OCI-LY7 (cell line): ENCODE measurements around the gene CRACR2B. TPM values are rescaled to one million over a fixed set of nuclear protein-coding genes. Genes with fewer than 3 reads are reported as not detected.

Experiments
- BruUV-seq: library from RNA; stranded (reverse); fragments of 400-500 nt; replicated peaks from 2 replicates; lab custom pipeline; 2021; lab: Mats Ljungman, UMichigan
- CTCF ChIA-PET: fragments of 300-600 bp; sonication (Branson Sonifier 250); formaldehyde crosslinking; loops from one replicate; lab custom pipeline; 2022; ENCODE audit warnings: antibody characterized with exemption; ENCODE audit not compliant: unreplicated experiment; lab: Charles Lee
- POLR2A ChIA-PET: fragments of 300-600 bp; sonication (Branson Sonifier 250); formaldehyde crosslinking; loops from one replicate; lab custom pipeline; 2022; ENCODE audit warnings: antibody characterized with exemption; lab: Charles Lee
- DNase-seq: peaks from one replicate; pipeline ENCODE4 v3.0.0-alpha.2; 2015; ENCODE audit warnings: low spot score
- H2AFZ ChIP-seq: fragments of 200-600 bp; sonication (generic), shearing (Covaris generic); 2 replicates; pipeline ENCODE4 v1.6.1; 2014; ENCODE audit warnings: mild to moderate bottlenecking, antibody characterized with exemption, low read length, moderate library complexity
- H3K27ac ChIP-seq: fragments of 200-600 bp; sonication (generic); 2 replicates; pipeline ENCODE4 v1.5.1; 2014; ENCODE audit warnings: mixed run types, low read depth, mild to moderate bottlenecking, moderate library complexity, low read length, inconsistent platforms; ENCODE audit not compliant: poor library complexity, severe bottlenecking
- H3K36me3 ChIP-seq: fragments of 200-600 bp; sonication (generic); 2 replicates; pipeline ENCODE4 v1.6.1; 2014; ENCODE audit warnings: mild to moderate bottlenecking, antibody characterized with exemption, low read length, moderate library complexity, mixed read lengths; ENCODE audit not compliant: insufficient read depth
- H3K4me1 ChIP-seq: fragments of 200-600 bp; sonication (generic); 2 replicates; pipeline ENCODE4 v1.5.1; 2014; ENCODE audit warnings: mild to moderate bottlenecking, low read length; ENCODE audit not compliant: insufficient read depth, poor library complexity, severe bottlenecking
- H3K4me2 ChIP-seq: fragments of 200-600 bp; sonication (generic); 2 replicates; pipeline ENCODE4 v1.6.1; 2014; ENCODE audit warnings: mild to moderate bottlenecking, low read length
- H3K4me3 ChIP-seq: fragments of 200-600 bp; sonication (generic); 2 replicates; pipeline ENCODE4 v1.5.1; 2014; ENCODE audit warnings: mild to moderate bottlenecking, low read depth, low read length; ENCODE audit not compliant: poor library complexity, severe bottlenecking
- H3K79me2 ChIP-seq: fragments of 200-600 bp; sonication (generic); 2 replicates; pipeline ENCODE4 v1.6.1; 2016; ENCODE audit warnings: low read depth, mild to moderate bottlenecking, low read length, moderate library complexity, mixed read lengths; ENCODE audit not compliant: insufficient read depth
- H3K9me2 ChIP-seq: fragments of 200-600 bp; sonication (generic); 2 replicates; pipeline ENCODE4 v1.6.1; 2016; ENCODE audit warnings: mild to moderate bottlenecking, low read length, mixed read lengths; ENCODE audit not compliant: insufficient read depth
- H3K9me3 ChIP-seq: fragments of 200-600 bp; sonication (generic); 2 replicates; pipeline ENCODE4 v1.6.1; 2014; ENCODE audit warnings: mild to moderate bottlenecking, mixed run types, low read length, mixed read lengths
- H4K20me1 ChIP-seq: fragments of 200-600 bp; sonication (generic); 2 replicates; pipeline ENCODE4 v1.6.1; 2014; ENCODE audit warnings: mild to moderate bottlenecking, antibody characterized with exemption, low read length, moderate library complexity, mixed read lengths; ENCODE audit not compliant: insufficient read depth
- EZH2phosphoT487 ChIP-seq: fragments of 200-600 bp; sonication (generic); IDR thresholded peaks from 2 replicates; pipeline ENCODE4 v1.6.1; 2018; ENCODE audit warnings: low read depth, borderline replicate concordance, mild to moderate bottlenecking, mixed run types, antibody characterized with exemption, low read length, moderate library complexity, mixed read lengths
- intact Hi-C: fragments of 100-400 bp; cut with micrococcal nuclease; formaldehyde crosslinking; loops from one replicate; pipeline ENCODE4 v1.10.0; 2022; ENCODE audit not compliant: unreplicated experiment
- small RNA-seq: library from RNA; depleted of rRNA; stranded (forward); fragments of <200 nt; gene quantifications from one replicate; pipeline ENCODE3, GENCODE V24; 2014
- total RNA-seq, 2 experiments: library from RNA; depleted of rRNA in 1 of 2; stranded (reverse); fragments of >200 nt in 1 of 2; shearing (Covaris generic) in 1 of 2; gene quantifications; 2 replicates each; pipeline ENCODE4 v1.2.3, GENCODE V29; 2014 to 2022
- TF ChIP-seq, protein P1 (sequence below): fragments of 200-600 bp; sonication (generic); conservative IDR thresholded peaks from 2 replicates; pipeline ENCODE4 v1.5.1; 2014; ENCODE audit warnings: mild to moderate bottlenecking, antibody characterized with exemption, low read length, moderate library complexity, mixed read lengths

The CRACR2B gene
- total RNA-seq, 2 experiments from 2014 or later, result 2.8 to 20.1 TPM

DNA sequence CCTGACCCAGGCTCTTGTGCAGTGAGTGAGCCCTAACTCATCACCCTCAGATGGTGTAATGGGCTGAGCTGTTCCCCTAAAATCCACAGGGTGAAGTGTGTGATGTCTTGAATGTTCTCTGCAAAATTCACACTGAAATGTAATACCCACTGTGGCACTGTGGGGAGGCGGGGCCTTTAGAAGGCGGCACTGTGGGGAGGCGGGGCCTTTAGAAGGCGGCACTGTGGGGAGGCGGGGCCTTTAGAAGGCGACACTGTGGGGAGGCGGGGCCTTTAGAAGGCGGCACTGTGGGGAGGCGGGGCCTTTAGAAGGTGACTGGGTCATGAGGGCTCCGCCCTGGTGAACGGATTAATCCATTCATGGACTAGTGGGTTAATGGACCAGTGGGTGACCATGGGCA is 49.8 kb downstream of the CRACR2B start:
- peaks cover 34% of the 10 kb centered on the region for H3K36me3 ChIP-seq
- no peaks in the 10 kb centered on the region for H3K9me3 ChIP-seq
- CTCF ChIA-PET, result no interaction called here
- H2AFZ ChIP-seq, result no peak overlapping the region
- H3K4me1 ChIP-seq, result no peaks in the 10 kb centered on the region
- no TSS peak for BruUV-seq
- DNase-seq, result peak; percentile 62
- POLR2A ChIA-PET, result no interaction called here
- intact Hi-C loops, result no loop called here
- no peaks in the 10 kb centered on the region for H4K20me1 ChIP-seq
- H3K79me2 ChIP-seq, result no peaks in the 10 kb centered on the region
- no peak overlapping the region for H3K4me3 ChIP-seq
- H3K9me2 ChIP-seq, result no peaks in the 10 kb centered on the region
- no peak for TF ChIP-seq EZH2phosphoT487
- TF ChIP-seq, protein P1, sequence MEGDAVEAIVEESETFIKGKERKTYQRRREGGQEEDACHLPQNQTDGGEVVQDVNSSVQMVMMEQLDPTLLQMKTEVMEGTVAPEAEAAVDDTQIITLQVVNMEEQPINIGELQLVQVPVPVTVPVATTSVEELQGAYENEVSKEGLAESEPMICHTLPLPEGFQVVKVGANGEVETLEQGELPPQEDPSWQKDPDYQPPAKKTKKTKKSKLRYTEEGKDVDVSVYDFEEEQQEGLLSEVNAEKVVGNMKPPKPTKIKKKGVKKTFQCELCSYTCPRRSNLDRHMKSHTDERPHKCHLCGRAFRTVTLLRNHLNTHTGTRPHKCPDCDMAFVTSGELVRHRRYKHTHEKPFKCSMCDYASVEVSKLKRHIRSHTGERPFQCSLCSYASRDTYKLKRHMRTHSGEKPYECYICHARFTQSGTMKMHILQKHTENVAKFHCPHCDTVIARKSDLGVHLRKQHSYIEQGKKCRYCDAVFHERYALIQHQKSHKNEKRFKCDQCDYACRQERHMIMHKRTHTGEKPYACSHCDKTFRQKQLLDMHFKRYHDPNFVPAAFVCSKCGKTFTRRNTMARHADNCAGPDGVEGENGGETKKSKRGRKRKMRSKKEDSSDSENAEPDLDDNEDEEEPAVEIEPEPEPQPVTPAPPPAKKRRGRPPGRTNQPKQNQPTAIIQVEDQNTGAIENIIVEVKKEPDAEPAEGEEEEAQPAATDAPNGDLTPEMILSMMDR, result no peak
- no peak overlapping the region for H3K27ac ChIP-seq
- no peak overlapping the region for H3K4me2 ChIP-seq

DNA sequence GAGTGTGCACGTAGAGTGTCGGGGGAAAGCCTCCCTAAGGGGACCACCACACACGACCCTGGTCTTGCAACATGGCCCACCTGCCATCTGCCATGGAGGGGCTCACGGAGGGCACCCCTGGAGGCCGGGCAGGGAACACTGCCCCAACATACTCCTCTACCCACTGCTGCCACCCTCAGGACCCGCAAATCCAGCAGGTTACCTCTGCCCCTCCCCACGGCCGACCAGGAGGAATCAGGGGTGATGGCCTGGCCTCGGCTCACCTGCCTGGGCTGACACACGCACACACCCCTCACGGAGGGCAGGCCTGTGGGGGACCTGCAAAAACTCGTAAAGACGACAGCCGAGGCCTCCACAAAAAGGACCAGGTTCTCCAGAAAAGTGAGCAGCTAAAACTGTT is 52.7 kb downstream of the CRACR2B start:
- no peak for DNase-seq
- Histone ChIP-seq H3K4me1 (no peaks in the 10 kb centered on the region), H3K9me3 (no peaks in the 10 kb centered on the region), H3K27ac (no peak overlapping the region), H3K79me2 (no peaks in the 10 kb centered on the region), H2AFZ (no peak overlapping the region), H3K4me2 (no peak overlapping the region), H3K4me3 (no peak overlapping the region), H4K20me1 (no peaks in the 10 kb centered on the region), H3K36me3 (peaks cover 43% of the 10 kb centered on the region), H3K9me2 (no peaks in the 10 kb centered on the region)
- ChIA-PET POLR2A (no interaction called here), CTCF (no interaction called here)
- intact Hi-C loops, result no loop called here
- no TSS peak for BruUV-seq
- no peak for TF ChIP-seq EZH2phosphoT487
- TF ChIP-seq, protein P1, result no peak

Small RNA genes within 50 kb of the gene (small RNA-seq; reads per million reads assigned to genes)
- gene SNORA52, result not detected

Other genes with a start within 250 kb of the CRACR2B start
- 18.7 and 20.9 TPM in 2 replicates for gene IRF7, start 212.0 kb upstream of the CRACR2B start, total RNA-seq (2014; rRNA removed; shearing (Covaris generic))
- 15.8 and 16.6 TPM in 2 replicates for gene IRF7, start 212.0 kb upstream of the CRACR2B start, total RNA-seq (2022)
- gene CDHR5, start 203.0 kb upstream of the CRACR2B start, total RNA-seq (2014; rRNA removed; shearing (Covaris generic)), result not detected in 2 replicates
- not detected in 2 replicates for gene CDHR5, start 203.0 kb upstream of the CRACR2B start, total RNA-seq (2022)
- not detected in 2 replicates for gene SCT, start 200.7 kb upstream of the CRACR2B start, total RNA-seq (2014; rRNA removed; shearing (Covaris generic))
- not detected in 2 replicates for gene SCT, start 200.7 kb upstream of the CRACR2B start, total RNA-seq (2022)
- 0.16 and 2.2 TPM in 2 replicates for gene DRD4, start 190.7 kb upstream of the CRACR2B start, total RNA-seq (2014; rRNA removed; shearing (Covaris generic))
- gene DRD4, start 190.7 kb upstream of the CRACR2B start, total RNA-seq (2022), result 3.1 and 3.5 TPM in 2 replicates
- gene DEAF1, start 132.7 kb upstream of the CRACR2B start, total RNA-seq (2014; rRNA removed; shearing (Covaris generic)), result 35.6 and 42.7 TPM in 2 replicates
- gene DEAF1, start 132.7 kb upstream of the CRACR2B start, total RNA-seq (2022), result 63.0 and 66.2 TPM in 2 replicates
- gene TMEM80, start 132.1 kb upstream of the CRACR2B start, total RNA-seq (2014; rRNA removed; shearing (Covaris generic)), result 52.8 and 56.8 TPM in 2 replicates
- 51.6 and 52.7 TPM in 2 replicates for gene TMEM80, start 132.1 kb upstream of the CRACR2B start, total RNA-seq (2022)
- 3.8 and 4.8 TPM in 2 replicates for gene EPS8L2, start 121.7 kb upstream of the CRACR2B start, total RNA-seq (2014; rRNA removed; shearing (Covaris generic))
- gene EPS8L2, start 121.7 kb upstream of the CRACR2B start, total RNA-seq (2022), result 7.1 and 9.3 TPM in 2 replicates
- gene TALDO1, start 80.5 kb upstream of the CRACR2B start, total RNA-seq (2014; rRNA removed; shearing (Covaris generic)), result 209 and 226 TPM in 2 replicates
- 172 and 195 TPM in 2 replicates for gene TALDO1, start 80.5 kb upstream of the CRACR2B start, total RNA-seq (2022)
- gene GATD1, start 50.4 kb upstream of the CRACR2B start, total RNA-seq (2014; rRNA removed; shearing (Covaris generic)), result 73.3 and 109 TPM in 2 replicates
- 117 and 141 TPM in 2 replicates for gene GATD1, start 50.4 kb upstream of the CRACR2B start, total RNA-seq (2022)
- gene CEND1, start 37.8 kb upstream of the CRACR2B start, total RNA-seq (2014; rRNA removed; shearing (Covaris generic)), result 17.5 and 17.6 TPM in 2 replicates
- gene CEND1, start 37.8 kb upstream of the CRACR2B start, total RNA-seq (2022), result 25.6 and 32.5 TPM in 2 replicates
- 22.7 and 30.8 TPM in 2 replicates for gene SLC25A22, start 29.6 kb upstream of the CRACR2B start, total RNA-seq (2014; rRNA removed; shearing (Covaris generic))
- gene SLC25A22, start 29.6 kb upstream of the CRACR2B start, total RNA-seq (2022), result 46.2 and 50.9 TPM in 2 replicates
- 31.2 and 33.6 TPM in 2 replicates for gene PIDD1, start 22.7 kb upstream of the CRACR2B start, total RNA-seq (2014; rRNA removed; shearing (Covaris generic))
- gene PIDD1, start 22.7 kb upstream of the CRACR2B start, total RNA-seq (2022), result 47.7 and 49.1 TPM in 2 replicates
- gene RPLP2, start 18.0 kb upstream of the CRACR2B start, total RNA-seq (2014; rRNA removed; shearing (Covaris generic)), result 1,564 and 1,687 TPM in 2 replicates
- 3,121 and 3,147 TPM in 2 replicates for gene RPLP2, start 18.0 kb upstream of the CRACR2B start, total RNA-seq (2022)
- gene PNPLA2, start 9.0 kb upstream of the CRACR2B start, total RNA-seq (2014; rRNA removed; shearing (Covaris generic)), result 15.1 and 19.8 TPM in 2 replicates
- gene PNPLA2, start 9.0 kb upstream of the CRACR2B start, total RNA-seq (2022), result 41.2 and 57.5 TPM in 2 replicates
- gene CD151, start 5.0 kb downstream of the CRACR2B start, total RNA-seq (2014; rRNA removed; shearing (Covaris generic)), result 0.28 TPM in 1 of 2 replicates, not detected in the other
- gene CD151, start 5.0 kb downstream of the CRACR2B start, total RNA-seq (2022), result 0.84 and 1.0 TPM in 2 replicates
- 206 and 224 TPM in 2 replicates for gene POLR2L, start 14.6 kb downstream of the CRACR2B start, total RNA-seq (2014; rRNA removed; shearing (Covaris generic))
- gene POLR2L, start 14.6 kb downstream of the CRACR2B start, total RNA-seq (2022), result 64.5 and 88.3 TPM in 2 replicates
- gene TSPAN4, start 14.9 kb downstream of the CRACR2B start, total RNA-seq (2014; rRNA removed; shearing (Covaris generic)), result 8.9 and 12.1 TPM in 2 replicates
- gene TSPAN4, start 14.9 kb downstream of the CRACR2B start, total RNA-seq (2022), result 8.0 and 9.4 TPM in 2 replicates
- 30.6 and 39.4 TPM in 2 replicates for gene CHID1, start 82.9 kb downstream of the CRACR2B start, total RNA-seq (2014; rRNA removed; shearing (Covaris generic))
- gene CHID1, start 82.9 kb downstream of the CRACR2B start, total RNA-seq (2022), result 69.6 and 71.1 TPM in 2 replicates
- 22.4 and 24.9 TPM in 2 replicates for gene AP2A2, start 98.0 kb downstream of the CRACR2B start, total RNA-seq (2014; rRNA removed; shearing (Covaris generic))
- 40.0 and 43.0 TPM in 2 replicates for gene AP2A2, start 98.0 kb downstream of the CRACR2B start, total RNA-seq (2022)
- not detected in 2 replicates for gene MUC6, start 208.8 kb downstream of the CRACR2B start, total RNA-seq (2014; rRNA removed; shearing (Covaris generic))
- not detected in 2 replicates for gene MUC6, start 208.8 kb downstream of the CRACR2B start, total RNA-seq (2022)
- gene MUC2, start 247.0 kb downstream of the CRACR2B start, total RNA-seq (2014; rRNA removed; shearing (Covaris generic)), result not detected in 2 replicates
- not detected in 2 replicates for gene MUC2, start 247.0 kb downstream of the CRACR2B start, total RNA-seq (2022)